ENCODE results near the gene DNAJB13. TPM values are rescaled to one million over a fixed set of nuclear protein-coding genes. Genes with fewer than 3 reads are reported as not detected.
A peak's percentile ranks its signal among the peaks of the same experiment; 100 is the strongest.
"Not testable (repeated sequence)": the region's sequence is repeated elsewhere in the genome, so short reads cannot be mapped to it uniquely, and the experiment has no call there.

Gene DNAJB13
- polyA plus RNA-seq, 1 donor from 2014 or later: 0.35 TPM

DNA sequence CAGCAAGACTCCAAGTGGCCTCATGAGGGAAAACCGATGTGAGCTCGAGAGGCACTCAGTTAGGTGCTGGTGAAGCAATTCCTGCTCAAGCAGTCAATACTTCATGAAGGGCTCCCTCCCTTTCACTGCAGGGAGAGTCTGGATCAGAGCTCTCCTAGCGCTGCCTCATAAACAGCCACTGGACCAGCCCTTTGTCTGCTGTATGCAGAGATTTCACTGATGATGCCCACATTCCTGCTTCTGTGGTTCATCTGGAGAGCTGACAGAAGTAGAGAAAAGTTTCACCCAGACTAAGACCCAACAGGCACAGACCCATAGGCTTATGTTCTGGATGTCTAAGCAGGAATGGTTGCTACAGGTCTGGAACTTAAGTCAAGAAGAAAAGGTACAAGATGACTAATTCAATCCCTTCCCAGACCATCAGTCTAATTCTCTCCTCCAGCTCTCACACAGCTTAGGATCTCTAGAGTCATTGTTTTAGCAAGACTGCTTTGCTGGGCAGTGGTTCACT is 27.8 kb downstream of the DNAJB13 start:
- peaks cover 3% of the 10 kb centered on the region for H3K27me3 Mint-ChIP-seq
- H3K4me3 Mint-ChIP-seq: peak overlapping the region; percentile 65 to 100 (median 88)
- peaks cover 35% of the 10 kb centered on the region for H3K36me3 Mint-ChIP-seq
- peak overlapping the region; percentile 93 to 100 (median 98) for H3K27ac Mint-ChIP-seq
- no peaks in the 10 kb centered on the region for H3K9me3 Mint-ChIP-seq
- H3K4me1 Mint-ChIP-seq: peaks cover 41 to 54% (median 48%) of the 10 kb centered on the region in 3 donors

- Mint-ChIP-seq H3K36me3 (peaks cover 29% of the 10 kb centered on the region), H3K9me3 (no peaks in the 10 kb centered on the region), H3K27me3 (peaks cover 2% of the 10 kb centered on the region), H3K4me3 (peak overlapping the region; percentile 90 to 100 (median 98)), H3K27ac (peak overlapping the region; percentile 93 to 100 (median 100)), H3K4me1 (peaks cover 29 to 41% (median 35%) of the 10 kb centered on the region in 3 donors)
Measured at GRCh38 chr11:73980001-73980961, 29.5 kb downstream of the DNAJB13 start.

DNA sequence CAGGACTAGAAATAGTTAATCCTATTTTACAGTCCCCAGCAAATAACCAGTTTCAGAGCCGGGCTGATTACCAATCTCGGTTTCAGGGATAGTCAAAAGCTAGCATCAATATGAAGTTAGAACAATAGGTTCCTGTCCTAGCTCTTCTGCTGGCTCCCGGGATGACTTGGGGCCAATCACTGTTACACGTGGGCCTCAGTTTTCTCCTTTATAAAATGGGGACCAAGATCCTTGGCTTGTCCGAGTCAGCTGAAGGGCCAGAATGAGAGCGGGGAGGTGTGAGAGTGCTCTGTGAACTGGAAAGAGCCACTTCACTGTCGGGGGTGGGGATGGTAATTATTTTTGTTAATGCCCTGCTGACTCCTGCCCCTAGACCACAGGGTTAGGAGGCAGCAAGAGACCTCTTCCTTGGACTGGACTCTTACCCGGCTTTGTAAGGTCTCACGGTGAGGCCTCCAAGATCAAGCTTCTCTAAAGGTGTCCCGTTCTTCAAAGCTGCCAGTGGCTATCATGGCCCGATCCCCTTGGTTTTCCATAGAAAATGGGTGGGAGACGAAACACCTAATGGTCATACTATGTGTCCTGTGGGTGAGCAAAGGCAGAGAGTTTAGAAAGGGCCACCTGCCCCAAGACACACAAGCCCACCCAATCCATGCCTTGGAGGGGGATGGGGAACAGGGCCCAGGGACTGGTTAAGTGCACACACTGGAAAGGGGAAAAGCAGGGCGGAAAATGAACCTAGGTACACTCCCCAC is 30.4 kb downstream of the DNAJB13 start:
- Mint-ChIP-seq H3K36me3 (peaks cover 26% of the 10 kb centered on the region), H3K4me1 (peaks cover 24 to 37% (median 31%) of the 10 kb centered on the region in 3 donors), H3K4me3 (peak overlapping the region; percentile 90 to 100 (median 98)), H3K27me3 (peaks cover 2% of the 10 kb centered on the region), H3K9me3 (no peaks in the 10 kb centered on the region), H3K27ac (peak overlapping the region; percentile 93 to 100 (median 100))

- peak within 1 kb of the TSS; percentile 93 to 100 (median 100) for H3K27ac Mint-ChIP-seq
- H3K9me3 Mint-ChIP-seq: no peaks in the 10 kb centered on the region
- peaks cover 19% of the 10 kb centered on the region for H3K36me3 Mint-ChIP-seq
- H3K4me1 Mint-ChIP-seq: peaks cover 23 to 33% (median 29%) of the 10 kb centered on the region in 3 donors
- H3K27me3 Mint-ChIP-seq: peaks cover 2% of the 10 kb centered on the region
- H3K4me3 Mint-ChIP-seq: peak within 1 kb of the TSS; percentile 90 to 100 (median 100)
Measured at GRCh38 chr11:73982595-73982989, 31.8 kb downstream of the DNAJB13 start, which contains the start of gene UCP2. UCP2 (minus strand) TSS chr11:73982843; CDS start chr11:73978378, 4,465 bp downstream.

DNA sequence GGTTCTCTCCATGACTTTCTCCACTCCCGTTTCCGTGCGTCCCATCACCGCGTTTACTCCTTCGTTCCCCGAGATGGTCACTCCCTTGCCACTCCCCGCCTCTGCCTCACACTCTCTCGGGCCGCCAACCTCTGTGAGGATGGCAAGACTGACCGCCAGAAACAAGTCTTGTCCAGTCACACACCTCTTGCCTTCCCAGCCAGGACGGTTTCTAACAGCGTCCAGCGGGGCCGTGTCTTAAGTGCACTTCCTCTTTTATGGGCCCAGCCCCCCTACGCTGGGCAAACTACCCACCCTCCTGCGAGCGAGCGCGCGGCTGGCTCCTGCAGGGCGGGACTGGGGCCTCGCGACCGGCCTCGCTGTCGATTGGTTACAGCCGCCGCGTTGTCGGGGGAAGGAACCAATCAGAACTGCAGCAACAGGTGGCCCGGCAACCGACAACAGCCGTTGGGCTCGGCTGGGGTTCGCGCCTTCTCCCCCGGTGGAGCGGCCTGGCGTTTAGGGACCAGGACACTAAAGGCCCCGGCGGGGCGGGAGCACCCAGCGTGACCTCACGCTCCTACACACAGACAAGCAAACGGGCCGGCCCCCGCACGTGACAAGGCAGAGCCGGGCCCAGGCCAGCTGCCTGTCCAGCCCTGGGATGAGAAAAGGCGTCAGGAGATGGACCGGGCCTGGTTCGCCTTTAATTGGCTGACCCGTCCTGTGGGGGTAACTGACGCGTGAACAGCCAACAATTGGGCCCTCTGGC is 32.3 kb downstream of the DNAJB13 start:
- H3K4me3 Mint-ChIP-seq: peak overlapping the region; percentile 90 to 100 (median 100)
- peak overlapping the region; percentile 93 to 100 (median 100) for H3K27ac Mint-ChIP-seq
- peaks cover 19% of the 10 kb centered on the region for H3K36me3 Mint-ChIP-seq

GRCh38 chr11:73983741-73984538 is 33.1 kb downstream of the DNAJB13 start:
- peak overlapping the region; percentile 93 to 100 (median 100) for H3K27ac Mint-ChIP-seq
- H3K4me1 Mint-ChIP-seq: peaks cover 21 to 24% (median 22%) of the 10 kb centered on the region in 3 donors
- H3K27me3 Mint-ChIP-seq: peaks cover 2% of the 10 kb centered on the region
- peak overlapping the region; percentile 90 to 100 (median 100) for H3K4me3 Mint-ChIP-seq
- H3K36me3 Mint-ChIP-seq: peaks cover 18% of the 10 kb centered on the region
- H3K9me3 Mint-ChIP-seq: no peaks in the 10 kb centered on the region

More for the DNA sequence above, 32.3 kb downstream of the DNAJB13 start:
- H3K9me3 Mint-ChIP-seq: no peaks in the 10 kb centered on the region
- peaks cover 2% of the 10 kb centered on the region for H3K27me3 Mint-ChIP-seq
- H3K4me1 Mint-ChIP-seq: peaks cover 23 to 32% (median 29%) of the 10 kb centered on the region in 3 donors

GRCh38 chr11:73985661-73986060 is 34.8 kb downstream of the DNAJB13 start:
- not testable (repeated sequence) for H3K27me3 Mint-ChIP-seq, H3K9me3 Mint-ChIP-seq
- Mint-ChIP-seq H3K4me1 (peaks cover 13 to 19% (median 13%) of the 10 kb centered on the region in 3 donors), H3K27ac (peak overlapping the region in 1 of 3 donors; percentile 49), H3K4me3 (peak overlapping the region in 1 of 4 donors; percentile 41), H3K36me3 (peaks cover 13% of the 10 kb centered on the region)

DNA sequence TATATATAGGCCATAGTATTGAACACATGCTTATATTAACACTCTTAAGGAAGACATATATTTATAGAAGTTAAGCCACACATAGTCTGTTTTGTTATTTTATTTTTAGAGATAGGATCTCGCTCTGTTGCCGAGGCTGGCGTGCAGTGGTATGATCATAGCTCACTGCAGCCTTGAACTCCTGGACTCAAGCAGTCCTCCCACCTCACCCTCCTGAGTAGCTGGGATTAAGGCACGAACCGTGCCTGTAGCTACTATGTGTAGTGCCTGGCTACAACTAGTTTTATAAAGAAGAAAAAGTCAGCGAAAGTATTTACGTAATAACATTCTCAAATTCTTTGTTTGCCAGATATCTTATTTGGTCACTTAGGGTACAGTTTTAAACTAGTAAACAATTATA is 37.4 kb downstream of the DNAJB13 start:
- no peak overlapping the region for H3K4me3 Mint-ChIP-seq

GRCh38 chr11:73989156-73989555 is 38.3 kb downstream of the DNAJB13 start:
- H3K27ac Mint-ChIP-seq: peak overlapping the region in 1 of 3 donors; percentile 64
- peaks cover 25 to 35% (median 29%) of the 10 kb centered on the region in 3 donors for H3K4me1 Mint-ChIP-seq
- H3K4me3 Mint-ChIP-seq: peak overlapping the region in 1 of 4 donors; percentile 69
- no peaks in the 10 kb centered on the region for H3K36me3 Mint-ChIP-seq
- no peaks in the 10 kb centered on the region for H3K27me3 Mint-ChIP-seq
- H3K9me3 Mint-ChIP-seq: no peaks in the 10 kb centered on the region

More for the DNA sequence above, 37.4 kb downstream of the DNAJB13 start:
- Mint-ChIP-seq H3K9me3 (no peaks in the 10 kb centered on the region), H3K27me3 (no peaks in the 10 kb centered on the region), H3K36me3 (no peaks in the 10 kb centered on the region), H3K4me1 (peaks cover 29 to 41% (median 33%) of the 10 kb centered on the region in 3 donors), H3K27ac (no peak overlapping the region)

GRCh38 chr11:73990730-73991129 is 39.9 kb downstream of the DNAJB13 start:
- no peaks in the 10 kb centered on the region for H3K9me3 Mint-ChIP-seq
- no peaks in the 10 kb centered on the region for H3K36me3 Mint-ChIP-seq
- H3K4me1 Mint-ChIP-seq: peaks cover 35 to 46% (median 42%) of the 10 kb centered on the region in 3 donors
- H3K27ac Mint-ChIP-seq: peak overlapping the region in 1 of 3 donors; percentile 91
- no peaks in the 10 kb centered on the region for H3K27me3 Mint-ChIP-seq
- peak overlapping the region in 2 of 4 donors; percentile 54 to 91 for H3K4me3 Mint-ChIP-seq

DNA sequence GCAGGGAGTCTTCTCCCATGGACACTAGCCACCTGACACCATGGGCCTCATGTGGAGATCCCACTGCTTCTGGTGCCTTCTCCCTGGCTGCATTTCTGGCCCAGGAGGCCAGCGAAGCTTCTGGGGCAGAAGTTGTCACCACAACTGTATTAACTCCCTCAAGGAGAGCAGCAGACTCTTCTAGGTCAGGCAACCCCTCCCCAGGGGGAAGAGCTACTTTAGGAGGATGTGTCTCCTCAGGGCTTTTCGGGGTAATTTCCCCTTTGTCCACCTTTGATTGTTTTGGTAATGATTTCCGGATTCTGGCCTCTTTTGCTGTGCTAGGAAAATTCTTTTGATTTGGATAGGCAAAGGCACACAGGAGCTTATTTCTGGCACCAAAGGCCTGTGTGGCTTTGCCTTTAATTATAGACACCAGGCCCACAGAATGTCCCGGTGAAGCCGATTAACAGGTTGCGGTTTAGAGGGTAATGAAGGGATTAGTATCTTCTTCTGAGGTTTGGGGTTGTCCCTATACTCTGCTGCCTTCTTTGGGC is 40.7 kb downstream of the DNAJB13 start:
- Mint-ChIP-seq H3K36me3 (no peaks in the 10 kb centered on the region), H3K4me1 (peaks cover 40 to 50% (median 45%) of the 10 kb centered on the region in 3 donors), H3K27ac (peak overlapping the region; percentile 38 to 91 (median 86)), H3K4me3 (peak overlapping the region in 3 of 4 donors; percentile 54 to 91 (median 72)), H3K9me3 (no peaks in the 10 kb centered on the region), H3K27me3 (no peaks in the 10 kb centered on the region)

- Mint-ChIP-seq H3K9me3 (peaks cover 0 to 2% (median 0%) of the 10 kb centered on the region in 3 donors), H3K4me1 (peaks cover 54 to 64% (median 62%) of the 10 kb centered on the region in 3 donors), H3K27me3 (no peaks in the 10 kb centered on the region), H3K27ac (peak overlapping the region; percentile 96 to 99 (median 99)), H3K4me3 (peak overlapping the region; percentile 26 to 89 (median 76)), H3K36me3 (no peaks in the 10 kb centered on the region)
Measured at GRCh38 chr11:73995247-73995646, 44.4 kb downstream of the DNAJB13 start.

GRCh38 chr11:73995731-73996130 is 44.9 kb downstream of the DNAJB13 start:
- Mint-ChIP-seq H3K36me3 (peaks cover 2% of the 10 kb centered on the region), H3K9me3 (peaks cover 0 to 2% (median 0%) of the 10 kb centered on the region in 3 donors), H3K27ac (peak overlapping the region; percentile 96 to 99 (median 99)), H3K27me3 (no peaks in the 10 kb centered on the region), H3K4me1 (peaks cover 50 to 65% (median 62%) of the 10 kb centered on the region in 3 donors), H3K4me3 (peak overlapping the region; percentile 26 to 89 (median 76))

Measured in IgD-negative memory B cell (primary cell).